ENCODE measurements around the gene TBCD.
"Not testable (repeated sequence)": the region's sequence is repeated elsewhere in the genome, so short reads cannot be mapped to it uniquely, and the experiment has no call there.

The TBCD gene

DNA sequence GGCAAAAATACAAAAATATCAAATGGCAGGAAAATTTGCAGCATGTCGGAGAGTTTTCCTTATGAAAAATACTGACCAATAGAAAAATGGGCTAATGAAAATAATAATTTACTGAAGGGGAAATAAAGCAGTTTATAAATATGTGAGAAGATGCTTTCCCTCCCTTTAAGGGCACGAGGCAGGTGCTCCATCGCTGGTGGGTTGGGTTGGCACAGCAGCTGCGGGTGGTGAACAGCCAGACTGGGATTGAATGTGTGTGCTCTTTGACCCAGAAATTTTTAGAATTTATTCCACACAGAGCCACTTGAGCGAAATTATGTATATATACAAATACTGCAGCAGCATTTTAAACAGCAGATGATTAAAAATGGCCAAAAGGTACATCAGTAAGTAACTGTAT is 197.1 kb downstream of the TBCD start:
- H3K4me3 ChIP-seq (ENCODE audit: low read depth, low read length): no peak overlapping the region
- no peak for DNase-seq (ENCODE audit: low read depth)
- in situ Hi-C loops (cut with HindIII; ENCODE audit: low sequenced_read_pairs): no loop called here
- TF ChIP-seq, protein P1, sequence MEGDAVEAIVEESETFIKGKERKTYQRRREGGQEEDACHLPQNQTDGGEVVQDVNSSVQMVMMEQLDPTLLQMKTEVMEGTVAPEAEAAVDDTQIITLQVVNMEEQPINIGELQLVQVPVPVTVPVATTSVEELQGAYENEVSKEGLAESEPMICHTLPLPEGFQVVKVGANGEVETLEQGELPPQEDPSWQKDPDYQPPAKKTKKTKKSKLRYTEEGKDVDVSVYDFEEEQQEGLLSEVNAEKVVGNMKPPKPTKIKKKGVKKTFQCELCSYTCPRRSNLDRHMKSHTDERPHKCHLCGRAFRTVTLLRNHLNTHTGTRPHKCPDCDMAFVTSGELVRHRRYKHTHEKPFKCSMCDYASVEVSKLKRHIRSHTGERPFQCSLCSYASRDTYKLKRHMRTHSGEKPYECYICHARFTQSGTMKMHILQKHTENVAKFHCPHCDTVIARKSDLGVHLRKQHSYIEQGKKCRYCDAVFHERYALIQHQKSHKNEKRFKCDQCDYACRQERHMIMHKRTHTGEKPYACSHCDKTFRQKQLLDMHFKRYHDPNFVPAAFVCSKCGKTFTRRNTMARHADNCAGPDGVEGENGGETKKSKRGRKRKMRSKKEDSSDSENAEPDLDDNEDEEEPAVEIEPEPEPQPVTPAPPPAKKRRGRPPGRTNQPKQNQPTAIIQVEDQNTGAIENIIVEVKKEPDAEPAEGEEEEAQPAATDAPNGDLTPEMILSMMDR (IDR thresholded peaks at IDR 0.05; ENCODE audit: low read depth, low read length, missing control alignments): no peak

DNA sequence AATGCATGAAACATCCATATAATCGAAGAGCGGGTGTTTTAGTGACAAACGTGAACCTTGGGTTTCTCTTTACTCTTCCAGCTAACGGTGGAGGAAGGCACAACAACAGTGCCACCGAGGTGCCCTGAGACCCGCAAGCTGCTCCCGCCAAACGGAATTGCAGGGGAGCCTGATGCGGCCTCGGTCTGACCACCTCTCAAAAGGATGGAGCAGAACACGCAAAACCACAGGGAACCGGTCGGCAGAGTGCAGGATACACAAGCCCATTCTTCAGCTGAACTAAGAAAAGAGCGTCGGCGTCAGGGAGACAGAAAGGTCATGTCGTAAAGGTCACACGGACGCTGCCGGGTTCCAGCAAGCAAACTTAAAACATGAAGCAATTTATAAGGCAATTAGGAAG is 197.5 kb downstream of the TBCD start:
- DNase-seq (ENCODE audit: low read depth): no peak
- TF ChIP-seq, protein P1 (IDR thresholded peaks at IDR 0.05; ENCODE audit: low read depth, low read length, missing control alignments): no peak
- H3K4me3 ChIP-seq (ENCODE audit: low read depth, low read length): no peak overlapping the region
- in situ Hi-C loops (cut with HindIII; ENCODE audit: low sequenced_read_pairs): no loop called here

DNA sequence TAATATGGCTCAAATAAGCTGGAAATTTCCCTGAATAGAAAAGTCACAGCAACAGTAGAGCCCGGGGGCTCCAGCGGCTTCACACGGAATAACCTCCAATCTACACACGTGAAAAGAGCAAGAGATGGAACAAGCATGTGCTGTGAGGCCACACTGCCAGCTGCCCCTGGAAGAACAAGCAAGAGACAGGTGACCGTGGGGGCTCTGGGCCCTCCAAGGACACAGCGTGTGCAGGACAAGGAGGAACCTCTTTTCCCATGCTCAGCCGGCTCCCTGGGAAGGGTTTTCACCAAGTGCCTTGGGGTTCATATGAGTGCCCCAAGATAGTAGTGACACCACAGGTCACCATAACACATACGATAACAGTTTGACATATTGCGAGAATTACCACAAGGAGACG is 198.1 kb downstream of the TBCD start:
- in situ Hi-C loops (cut with HindIII; ENCODE audit: low sequenced_read_pairs): no loop called here
- TF ChIP-seq, protein P1 (IDR thresholded peaks at IDR 0.05; ENCODE audit: low read depth, low read length, missing control alignments): no peak
- no peak overlapping the region for H3K4me3 ChIP-seq (ENCODE audit: low read depth, low read length)
- no peak for DNase-seq (ENCODE audit: low read depth)

DNA sequence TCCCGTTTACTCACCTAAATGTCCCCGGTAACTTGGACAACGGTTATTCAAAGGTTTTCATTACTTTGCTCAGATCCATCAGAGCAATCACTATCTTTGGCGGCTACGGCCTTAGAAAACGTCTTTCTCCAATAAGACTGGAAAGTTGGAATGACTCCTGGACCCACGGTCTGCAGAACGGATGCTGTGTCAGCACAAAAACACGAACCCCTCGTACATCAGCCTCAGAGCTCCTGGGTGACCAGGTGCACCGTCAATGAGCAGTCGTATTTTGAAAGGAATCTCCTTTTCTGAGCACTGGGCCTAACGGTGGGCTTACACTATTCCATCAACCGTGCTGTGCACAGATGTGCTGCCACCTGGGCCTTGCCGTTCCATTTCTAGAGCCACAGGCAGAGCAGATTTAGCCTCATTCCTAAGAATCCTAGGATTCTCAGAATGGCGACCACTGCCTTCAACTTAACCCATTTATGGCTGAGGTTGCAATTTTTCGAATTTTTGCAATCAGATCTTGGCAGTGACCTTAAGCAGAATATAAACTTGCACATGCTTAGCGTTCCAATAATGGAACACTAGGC is 198.7 kb downstream of the TBCD start:
- DNase-seq (ENCODE audit: low read depth): no peak
- in situ Hi-C loops (cut with HindIII; ENCODE audit: low sequenced_read_pairs): no loop called here
- TF ChIP-seq, protein P1 (IDR thresholded peaks at IDR 0.05; ENCODE audit: low read depth, low read length, missing control alignments): no peak
- no peak overlapping the region for H3K4me3 ChIP-seq (ENCODE audit: low read depth, low read length)

DNA sequence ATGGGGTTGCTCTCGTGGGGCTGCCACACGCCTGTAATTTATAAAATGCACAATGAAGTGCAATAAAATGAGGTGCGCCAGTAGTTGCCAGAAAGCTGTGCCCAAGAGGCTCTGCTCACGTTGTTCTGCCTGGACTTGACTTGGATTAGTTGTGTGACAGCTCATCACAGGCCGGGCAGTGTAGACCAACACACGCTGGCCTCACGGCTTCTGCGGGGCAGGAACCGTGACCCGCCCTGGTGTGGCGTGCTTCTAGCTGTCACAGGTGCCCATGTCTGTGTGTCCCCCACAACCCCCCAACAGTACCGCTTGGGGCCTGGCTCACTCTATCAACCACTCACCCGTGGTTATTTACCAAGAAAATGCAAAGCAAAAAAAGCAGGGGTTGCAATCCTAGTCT is 200.2 kb downstream of the TBCD start:
- H3K4me3 ChIP-seq (ENCODE audit: low read depth, low read length): no peak overlapping the region
- TF ChIP-seq, protein P1 (IDR thresholded peaks at IDR 0.05; ENCODE audit: low read depth, low read length, missing control alignments): no peak
- in situ Hi-C loops (cut with HindIII; ENCODE audit: low sequenced_read_pairs): no loop called here
- DNase-seq (ENCODE audit: low read depth): no peak

DNA sequence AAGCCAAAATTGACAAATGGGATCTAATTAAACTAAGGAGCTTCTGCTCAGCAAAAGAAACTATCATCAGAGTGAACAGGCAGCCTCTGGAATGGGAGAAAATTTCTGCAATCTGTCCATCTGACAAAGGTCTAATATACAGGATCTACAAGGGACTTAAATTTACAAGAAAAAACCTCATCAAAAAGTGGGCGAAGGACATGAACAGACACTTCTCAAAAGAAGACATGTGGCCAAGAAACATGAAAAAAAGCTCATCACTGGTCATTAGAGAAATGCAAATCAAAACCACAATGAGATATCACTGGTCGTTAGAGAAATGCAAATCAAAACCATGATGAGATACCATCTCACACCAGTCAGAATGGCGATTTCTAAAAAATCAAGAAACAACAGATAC is 203.2 kb downstream of the TBCD start:
- DNase-seq (ENCODE audit: low read depth); H3K4me3 ChIP-seq (ENCODE audit: low read depth, low read length); in situ Hi-C loops (cut with HindIII; ENCODE audit: low sequenced_read_pairs): not testable (repeated sequence)

DNA sequence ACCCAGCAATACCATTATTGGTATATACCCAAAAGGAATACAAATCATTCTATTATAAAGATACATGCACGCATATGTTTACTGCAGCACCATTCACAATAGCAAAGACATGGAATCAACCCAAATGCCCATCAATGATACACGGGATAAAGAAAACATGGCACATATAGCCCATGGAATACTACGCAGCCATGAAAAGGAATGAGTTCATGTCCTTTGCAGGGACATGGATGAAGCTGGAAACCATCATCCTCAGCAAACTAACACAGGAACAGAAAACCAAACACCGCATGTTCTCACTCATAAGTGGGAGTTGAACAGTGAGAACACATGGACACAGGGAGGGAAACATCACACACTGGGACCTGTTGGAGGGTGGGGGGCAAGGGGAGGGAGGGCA is 203.8 kb downstream of the TBCD start:
- DNase-seq (ENCODE audit: low read depth); H3K4me3 ChIP-seq (ENCODE audit: low read depth, low read length); in situ Hi-C loops (cut with HindIII; ENCODE audit: low sequenced_read_pairs): not testable (repeated sequence)

DNA sequence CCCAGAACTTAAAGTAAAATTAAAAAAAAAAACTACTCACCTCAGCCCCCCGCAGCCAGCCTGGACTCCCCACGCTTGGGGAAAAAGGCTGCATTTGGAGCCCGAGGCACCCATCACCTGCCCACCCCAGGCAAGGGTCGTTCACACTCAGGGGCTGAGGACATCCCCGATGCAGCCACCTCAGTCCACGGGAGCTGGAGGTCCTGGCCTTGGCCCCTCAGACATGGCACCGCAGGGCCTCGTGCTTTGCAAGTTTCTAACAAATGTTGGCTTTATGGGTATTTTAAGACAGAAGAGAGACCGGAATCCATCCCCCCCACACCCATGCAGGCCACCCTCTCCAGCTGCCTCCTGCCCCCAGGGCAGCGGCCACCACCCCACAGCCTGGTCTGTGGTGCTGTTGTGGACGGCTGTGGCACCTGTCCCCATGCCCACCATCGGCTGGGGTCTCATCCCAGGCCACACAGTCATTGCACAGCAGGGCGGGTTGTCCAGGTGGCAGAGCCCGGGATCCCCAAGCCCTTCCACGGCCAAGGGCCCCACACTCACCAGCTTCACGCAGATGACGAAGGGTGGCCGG is 204.4 kb downstream of the TBCD start:
- in situ Hi-C loops (cut with HindIII; ENCODE audit: low sequenced_read_pairs): no loop called here
- no peak for DNase-seq (ENCODE audit: low read depth)
- H3K4me3 ChIP-seq (ENCODE audit: low read depth, low read length): no peak overlapping the region
- TF ChIP-seq, protein P1 (IDR thresholded peaks at IDR 0.05; ENCODE audit: low read depth, low read length, missing control alignments): no peak

Data from astrocyte of the cerebellum (primary cell).